Omental fat pad (tissue), 4 donors: ENCODE measurements around the gene RNF214. TPM values are rescaled to one million over a fixed set of nuclear protein-coding genes. Genes with fewer than 3 reads are reported as not detected.
"Not testable (repeated sequence)": the region's sequence is repeated elsewhere in the genome, so short reads cannot be mapped to it uniquely, and the experiment has no call there.

Experiments
- ATAC-seq: fragments of 150-250 bp; one replicate; pipeline ENCODE4 v1.9.1; 2016; ENCODE audit warnings: mild to moderate bottlenecking, moderate library complexity; ENCODE audit not compliant: low FRiP score
- DNase-seq: peaks from one replicate; pipeline ENCODE4 v3.0.0-alpha.2; 2019; ENCODE audit warnings: low spot score
- total RNA-seq, 4 donors: library from RNA; depleted of rRNA; stranded (reverse); fragments of >200 nt; gene quantifications; one replicate each; pipeline ENCODE4 v1.1.0, GENCODE V29; 2016
- TF ChIP-seq, protein P1 (sequence below), 3 donors: fragments of 450-650 bp; IDR thresholded peaks; one replicate each; pipeline ENCODE4 v1.5.1; 2016 to 2017; ENCODE audit warnings: antibody characterized with exemption in 3 of 3, mild to moderate bottlenecking in 3 of 3, moderate library complexity in 2 of 3

Gene RNF214
- total RNA-seq, 4 donors from 2014 or later = 7.7 to 12.1 (median 9.8) TPM

DNA sequence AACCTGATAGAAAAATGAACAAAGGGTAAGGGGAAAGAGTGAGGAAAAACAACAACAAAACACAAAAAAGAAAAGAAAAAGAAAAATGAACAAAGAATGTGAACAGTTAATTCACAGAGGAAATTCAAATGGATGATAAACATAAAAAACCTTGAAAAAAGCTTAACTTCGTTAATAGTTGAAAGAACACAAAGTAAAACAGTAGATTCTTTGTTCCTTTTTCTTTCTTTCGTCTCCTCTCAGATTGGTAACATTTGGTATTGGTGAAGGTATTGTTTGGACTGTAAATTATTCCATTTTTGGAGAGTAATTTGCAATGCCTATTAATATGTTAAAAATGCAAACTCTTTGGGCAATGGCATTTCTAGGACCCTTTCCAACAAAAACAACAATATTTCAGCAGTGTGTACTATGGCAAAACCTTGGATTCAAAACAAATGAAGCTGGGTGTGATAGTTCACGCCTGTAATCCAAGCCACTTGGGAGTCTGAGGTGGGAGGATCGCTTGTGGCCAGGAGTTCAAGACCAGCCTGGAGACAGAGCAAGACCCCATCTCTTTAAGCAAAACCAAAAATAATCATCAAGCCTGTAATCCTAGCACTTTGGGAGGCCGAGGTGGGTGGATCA, 86.9 kb downstream of the RNF214 start:
- TF ChIP-seq, protein P1, sequence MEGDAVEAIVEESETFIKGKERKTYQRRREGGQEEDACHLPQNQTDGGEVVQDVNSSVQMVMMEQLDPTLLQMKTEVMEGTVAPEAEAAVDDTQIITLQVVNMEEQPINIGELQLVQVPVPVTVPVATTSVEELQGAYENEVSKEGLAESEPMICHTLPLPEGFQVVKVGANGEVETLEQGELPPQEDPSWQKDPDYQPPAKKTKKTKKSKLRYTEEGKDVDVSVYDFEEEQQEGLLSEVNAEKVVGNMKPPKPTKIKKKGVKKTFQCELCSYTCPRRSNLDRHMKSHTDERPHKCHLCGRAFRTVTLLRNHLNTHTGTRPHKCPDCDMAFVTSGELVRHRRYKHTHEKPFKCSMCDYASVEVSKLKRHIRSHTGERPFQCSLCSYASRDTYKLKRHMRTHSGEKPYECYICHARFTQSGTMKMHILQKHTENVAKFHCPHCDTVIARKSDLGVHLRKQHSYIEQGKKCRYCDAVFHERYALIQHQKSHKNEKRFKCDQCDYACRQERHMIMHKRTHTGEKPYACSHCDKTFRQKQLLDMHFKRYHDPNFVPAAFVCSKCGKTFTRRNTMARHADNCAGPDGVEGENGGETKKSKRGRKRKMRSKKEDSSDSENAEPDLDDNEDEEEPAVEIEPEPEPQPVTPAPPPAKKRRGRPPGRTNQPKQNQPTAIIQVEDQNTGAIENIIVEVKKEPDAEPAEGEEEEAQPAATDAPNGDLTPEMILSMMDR (IDR thresholded peaks at IDR 0.05) = no peak
- no peak for DNase-seq
- no peak for ATAC-seq

DNA sequence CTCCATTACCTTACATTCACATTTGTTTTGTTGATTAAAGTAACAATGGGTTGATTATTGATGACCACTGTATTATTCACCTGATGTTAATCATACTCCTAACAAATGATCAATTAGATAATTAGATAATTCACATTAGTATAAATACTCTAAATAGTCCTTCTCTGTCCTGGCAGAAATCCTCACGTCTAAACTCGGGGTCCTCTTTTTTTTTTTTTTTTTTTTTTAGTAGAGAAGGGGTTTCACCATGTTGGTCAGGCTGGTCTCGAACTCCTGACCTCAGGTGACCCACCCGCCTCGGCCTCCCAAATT, 94.7 kb downstream of the RNF214 start:
- not testable (repeated sequence) for ATAC-seq

DNA sequence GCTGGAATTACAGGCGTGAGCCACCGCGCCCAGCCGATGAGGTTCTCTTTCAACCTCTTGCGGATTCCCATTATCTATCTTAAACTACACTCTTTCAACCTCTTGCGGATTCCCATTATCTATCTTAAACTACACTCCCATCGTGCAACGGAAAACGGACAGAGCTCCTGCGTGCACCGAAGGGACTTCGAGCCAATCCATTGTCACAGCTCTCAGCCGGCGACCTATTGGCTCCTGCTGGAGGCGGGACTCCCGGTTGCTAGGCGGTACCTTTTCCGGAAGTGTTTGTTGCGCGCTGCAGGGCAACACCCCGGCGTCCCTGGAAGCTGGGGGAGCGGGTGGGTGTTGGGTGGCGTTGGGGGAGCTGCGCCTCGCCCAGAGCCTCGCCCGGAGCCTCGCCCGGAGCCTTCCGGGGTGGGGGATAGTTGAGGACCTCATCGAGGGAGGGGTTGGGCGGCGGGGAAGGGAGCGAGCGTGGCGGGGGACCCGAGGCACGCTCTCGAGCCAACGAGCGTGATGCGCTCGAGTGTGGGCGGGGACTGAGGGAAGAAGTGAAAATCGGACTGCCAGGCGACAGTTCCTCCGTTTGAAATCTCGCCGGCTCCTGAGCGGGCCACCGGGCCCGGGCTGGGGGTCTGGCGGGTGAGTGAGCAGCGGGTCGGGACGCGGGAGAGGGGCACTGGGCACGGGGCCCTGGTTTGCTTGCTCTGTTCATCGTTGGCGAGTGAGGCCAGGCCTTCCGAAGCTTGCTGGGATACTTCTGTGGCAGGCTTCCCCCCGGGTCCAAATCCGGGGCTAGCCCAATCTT, 95.3 kb downstream of the RNF214 start, which contains the start of gene CEP164:
CEP164 (plus strand) TSS at position 288 of the 808 bp plus-strand sequence. CDS start 10,733 bp downstream, outside the sequence.
- peak; percentile 95 for ATAC-seq
- peak; percentile 86 for DNase-seq
- TF ChIP-seq, protein P1 (IDR thresholded peaks at IDR 0.05) = no peak

More for the DNA sequence above, 94.7 kb downstream of the RNF214 start:
- not testable (repeated sequence) for DNase-seq

DNA sequence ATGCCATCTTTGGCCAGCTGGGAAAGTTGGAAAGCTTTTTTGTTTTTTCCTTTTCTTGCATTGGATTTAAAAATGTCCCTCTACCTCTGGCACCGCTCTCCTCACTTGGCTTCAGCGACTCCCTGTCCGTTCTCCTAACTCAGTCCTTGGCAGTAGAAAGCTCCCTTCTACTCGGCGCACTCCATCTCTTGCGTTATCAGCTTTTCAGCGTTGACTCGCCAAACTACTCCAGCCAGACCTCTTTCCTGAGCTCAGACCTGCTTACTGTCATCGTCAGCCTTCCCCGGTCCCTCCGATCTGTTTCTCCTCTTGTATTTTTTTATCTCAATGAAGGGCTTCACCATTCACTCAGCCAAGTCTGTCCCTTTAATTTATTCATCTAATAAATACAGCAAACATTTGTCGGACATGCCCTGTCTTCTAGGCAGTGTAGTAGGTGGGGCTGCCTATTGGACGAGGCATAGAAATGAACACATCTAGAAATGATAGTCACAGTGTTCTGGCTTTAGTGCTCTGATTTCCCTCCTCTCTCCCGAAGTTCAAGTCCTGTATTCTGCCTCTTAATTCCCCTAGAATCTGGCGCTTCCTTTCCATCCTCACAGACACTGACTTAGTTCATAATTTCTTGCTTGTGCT, 96.0 kb downstream of the RNF214 start:
- ATAC-seq (peak; percentile 43), DNase-seq (peak; percentile 26)
- TF ChIP-seq, protein P1 (IDR thresholded peaks at IDR 0.05) = no peak

DNA sequence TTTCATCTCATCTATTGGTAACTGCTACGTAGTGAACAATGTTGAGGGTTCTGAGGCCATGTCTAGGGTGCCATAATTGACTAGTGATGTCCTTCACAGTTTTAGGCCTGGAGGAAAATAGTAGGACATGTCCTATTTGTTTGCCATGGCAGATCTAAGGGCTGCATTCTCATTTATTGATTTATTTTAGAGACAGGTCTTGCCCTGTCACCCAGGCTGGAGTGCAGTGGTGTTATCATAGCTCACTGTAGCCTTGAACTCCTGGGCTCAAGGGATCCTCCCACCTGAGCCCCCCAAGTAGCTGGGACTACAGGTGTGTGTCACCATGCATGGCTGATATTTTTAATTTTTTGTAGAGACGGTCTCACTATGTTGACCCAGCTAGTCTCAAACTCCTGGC, 100.4 kb downstream of the RNF214 start:
- DNase-seq = no peak
- TF ChIP-seq, protein P1 (IDR thresholded peaks at IDR 0.05) = no peak
- no peak for ATAC-seq

DNA sequence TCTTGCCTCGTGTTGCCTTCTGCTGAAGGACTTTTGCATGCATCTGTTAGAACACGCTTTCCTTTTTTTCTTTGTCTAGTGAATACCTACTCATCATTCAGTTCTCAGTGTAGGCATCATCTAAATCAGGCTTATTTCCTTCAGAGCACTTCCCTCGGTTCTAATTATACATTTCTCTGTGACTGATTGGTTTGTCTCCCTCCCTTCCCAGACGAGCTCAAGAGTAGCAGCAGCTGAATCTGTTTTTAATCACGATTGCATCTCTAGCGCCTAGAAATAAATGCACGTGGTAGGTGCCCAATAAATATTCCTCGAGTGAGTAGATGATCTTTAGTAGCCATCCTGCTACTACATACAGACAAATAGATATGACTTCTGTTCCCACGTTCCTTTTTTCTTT, 101.4 kb downstream of the RNF214 start:
- DNase-seq (no peak), ATAC-seq (no peak)
- TF ChIP-seq, protein P1 (IDR thresholded peaks at IDR 0.05) = no peak

DNA sequence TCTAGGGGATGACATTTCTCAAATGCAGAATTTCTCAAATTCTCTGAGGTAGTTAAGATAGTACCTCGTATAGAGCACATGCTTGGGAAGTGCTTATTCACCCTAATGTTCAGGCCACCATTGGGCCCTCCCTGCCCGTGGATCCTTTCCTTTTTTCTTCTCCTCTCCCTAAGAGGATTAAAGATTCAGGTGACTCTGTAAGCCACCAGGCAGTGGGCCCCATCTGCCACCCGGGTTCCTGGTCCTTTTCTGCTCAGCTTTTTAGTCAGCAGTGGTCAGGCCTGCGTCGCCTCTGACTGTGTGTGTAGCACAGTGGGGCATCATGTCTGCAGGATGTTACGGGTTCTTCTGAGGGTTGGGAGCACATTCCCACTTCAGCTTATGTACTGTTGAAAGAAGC, 102.4 kb downstream of the RNF214 start:
- DNase-seq (no peak), ATAC-seq (no peak)
- TF ChIP-seq, protein P1 (IDR thresholded peaks at IDR 0.05) = no peak
